HL-60 (cell line): ENCODE results near the gene PPFIA2.
"Not testable (repeated sequence)": the region's sequence is repeated elsewhere in the genome, so short reads cannot be mapped to it uniquely, and the experiment has no call there.

ENCODE experiments used
- DNase-seq, 2 experiments: peaks; one replicate each; pipeline ENCODE4 v3.0.0-alpha.2; 2010 to 2020; ENCODE audit warnings: low read depth in 1 of 2, low spot score in 1 of 2
- H3K27ac ChIP-seq: fragments of 250-450 bp; sonication (Bioruptor Pico); replicated peaks from 2 replicates; pipeline ENCODE4 v1.5.1; 2020; ENCODE audit warnings: mild to moderate bottlenecking, moderate library complexity
- H3K27me3 ChIP-seq: fragments of 250-450 bp; sonication (Bioruptor Pico); 2 replicates; pipeline ENCODE4 v1.5.1; 2021; ENCODE audit warnings: mild to moderate bottlenecking, moderate library complexity; ENCODE audit not compliant: insufficient read depth, poor library complexity, severe bottlenecking
- H3K4me3 ChIP-seq: replicated peaks from 2 replicates; pipeline ENCODE4 v1.5.1; 2011; ENCODE audit warnings: mild to moderate bottlenecking, control low read depth, low read length; ENCODE audit not compliant: insufficient read depth
- CTCF ChIP-seq: IDR thresholded peaks from one replicate; pipeline ENCODE4 v1.5.1; 2011; ENCODE audit warnings: low read length, control low read depth, inconsistent platforms; ENCODE audit not compliant: insufficient read depth
- GABPA ChIP-seq: IDR thresholded peaks from 2 replicates; pipeline ENCODE4 v1.6.1; 2012; ENCODE audit warnings: low read depth
- POLR2AphosphoS5 ChIP-seq: IDR thresholded peaks from 2 replicates; pipeline ENCODE4 v1.6.1; 2012; ENCODE audit warnings: low read depth
- REST ChIP-seq: IDR thresholded peaks from 2 replicates; pipeline ENCODE4 v1.6.1; 2012; ENCODE audit warnings: low read depth; ENCODE audit not compliant: insufficient replicate concordance
- SPI1 ChIP-seq: IDR thresholded peaks from 2 replicates; pipeline ENCODE4 v1.6.1; 2012; ENCODE audit warnings: low read depth, mild to moderate bottlenecking, borderline replicate concordance

PPFIA2 gene

GRCh38 chr12:81692008-81692407 lies 67.1 kb downstream of the PPFIA2 start:
- H3K27ac ChIP-seq, result no peak overlapping the region
- TF ChIP-seq REST (no peak), POLR2AphosphoS5 (no peak)
- no peak for DNase-seq
- H3K4me3 ChIP-seq, result no peak overlapping the region
- H3K27me3 ChIP-seq, result no peaks in the 10 kb centered on the region

GRCh38 chr12:81683881-81684280 lies 75.3 kb downstream of the PPFIA2 start:
- DNase-seq, result no peak
- H3K4me3 ChIP-seq, result no peak overlapping the region
- no peak overlapping the region for H3K27ac ChIP-seq
- TF ChIP-seq REST (no peak), SPI1 (no peak), CTCF (no peak), GABPA (no peak), POLR2AphosphoS5 (no peak)
- H3K27me3 ChIP-seq, result no peaks in the 10 kb centered on the region

GRCh38 chr12:81679614-81680013 lies 79.5 kb downstream of the PPFIA2 start:
- no peak for DNase-seq
- H3K27ac ChIP-seq, result no peak overlapping the region
- no peak for TF ChIP-seq GABPA
- no peak for TF ChIP-seq POLR2AphosphoS5
- no peak overlapping the region for H3K4me3 ChIP-seq
- H3K27me3 ChIP-seq, result no peaks in the 10 kb centered on the region

GRCh38 chr12:81670759-81671158 lies 88.4 kb downstream of the PPFIA2 start:
- Histone ChIP-seq H3K27me3 (no peaks in the 10 kb centered on the region), H3K4me3 (no peak overlapping the region), H3K27ac (no peak overlapping the region)
- TF ChIP-seq GABPA (no peak), CTCF (no peak)
- DNase-seq, result no peak

- DNase-seq, result peak in 1 of 2 experiments; percentile 43
Observed at GRCh38 chr12:81668475-81668874, 90.7 kb downstream of the PPFIA2 start.

GRCh38 chr12:81659310-81659709 lies 99.8 kb downstream of the PPFIA2 start:
- DNase-seq, H3K27me3 ChIP-seq: not testable (repeated sequence)

More at GRCh38 chr12:81668475-81668874, 90.7 kb downstream of the PPFIA2 start:
- Histone ChIP-seq H3K27me3 (no peaks in the 10 kb centered on the region), H3K4me3 (no peak overlapping the region), H3K27ac (no peak overlapping the region)
- TF ChIP-seq GABPA (no peak), REST (no peak), POLR2AphosphoS5 (no peak)

More at GRCh38 chr12:81659310-81659709, 99.8 kb downstream of the PPFIA2 start:
- H3K4me3 ChIP-seq, H3K27ac ChIP-seq: not testable (repeated sequence)
